ENCODE results near the gene TBC1D17.

TBC1D17 gene

DNA sequence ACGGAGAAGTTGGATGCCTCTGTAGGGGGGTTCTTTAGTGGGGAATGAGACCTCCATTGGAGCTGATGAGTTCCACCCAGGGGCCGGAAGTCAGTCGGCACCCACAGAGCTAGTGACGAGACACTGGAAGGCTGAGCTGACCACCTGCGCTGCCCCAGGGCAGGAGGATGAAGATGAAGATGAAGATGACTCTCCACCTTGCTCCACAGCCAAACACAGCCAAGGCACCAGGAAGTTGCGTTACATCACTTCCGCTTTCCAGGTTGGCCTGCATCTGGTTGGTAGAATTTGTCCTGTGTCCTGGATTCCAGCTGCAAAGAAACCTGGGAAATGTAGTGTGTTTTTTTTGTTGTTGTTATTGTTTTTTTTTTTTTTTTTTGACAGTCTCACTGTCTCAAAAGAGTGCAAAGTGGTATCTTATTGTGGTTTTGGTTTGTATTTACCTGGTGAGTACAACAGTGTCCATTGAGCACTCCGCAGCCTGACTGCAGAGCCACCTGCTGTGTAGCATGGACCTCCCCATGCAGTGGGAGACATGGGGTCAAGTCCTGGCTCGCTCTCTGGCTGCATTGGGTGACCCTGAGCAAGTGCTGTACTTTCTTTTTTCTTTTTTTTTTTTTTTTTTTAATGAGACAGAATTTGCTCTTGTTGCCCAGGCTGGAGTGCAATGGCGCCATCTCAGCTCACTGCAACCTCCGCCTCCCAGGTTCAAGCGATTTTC, 1.9 kb downstream of the TBC1D17 start:
- DNase-seq, result no peak

DNA sequence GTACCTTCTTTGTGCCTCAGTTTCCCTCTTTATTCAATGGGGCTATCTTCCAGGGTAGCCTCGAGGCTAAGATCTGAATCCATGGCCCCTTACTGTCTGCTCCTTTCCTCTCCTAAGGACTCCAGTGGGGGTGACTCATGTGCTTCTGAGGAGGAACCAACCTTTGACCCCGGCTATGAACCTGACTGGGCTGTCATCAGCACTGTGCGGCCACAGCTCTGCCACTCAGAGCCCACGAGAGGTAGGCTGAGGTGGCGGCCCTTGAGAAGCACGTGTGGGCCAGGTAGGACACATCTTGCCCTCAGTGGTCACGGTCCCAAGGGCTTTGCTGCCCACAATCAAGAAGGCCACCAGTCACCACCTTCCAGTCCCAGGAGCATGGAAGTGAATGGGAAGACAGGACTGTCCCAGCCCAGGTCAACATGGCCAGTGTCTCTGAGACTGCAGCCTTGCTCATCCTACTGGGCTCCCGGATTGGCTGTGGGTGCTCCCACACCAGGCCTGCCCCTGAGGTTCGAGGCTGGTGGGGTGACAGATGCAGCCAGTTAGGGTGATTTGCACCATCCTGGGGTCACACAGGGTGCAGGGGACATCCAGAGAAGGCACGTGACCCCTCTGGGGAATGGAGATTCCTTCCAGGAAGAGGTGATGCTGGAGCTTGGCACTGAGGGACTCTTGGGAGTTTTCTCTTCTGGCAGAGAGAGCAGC, 2.8 kb downstream of the TBC1D17 start:
- no peak for DNase-seq

DNA sequence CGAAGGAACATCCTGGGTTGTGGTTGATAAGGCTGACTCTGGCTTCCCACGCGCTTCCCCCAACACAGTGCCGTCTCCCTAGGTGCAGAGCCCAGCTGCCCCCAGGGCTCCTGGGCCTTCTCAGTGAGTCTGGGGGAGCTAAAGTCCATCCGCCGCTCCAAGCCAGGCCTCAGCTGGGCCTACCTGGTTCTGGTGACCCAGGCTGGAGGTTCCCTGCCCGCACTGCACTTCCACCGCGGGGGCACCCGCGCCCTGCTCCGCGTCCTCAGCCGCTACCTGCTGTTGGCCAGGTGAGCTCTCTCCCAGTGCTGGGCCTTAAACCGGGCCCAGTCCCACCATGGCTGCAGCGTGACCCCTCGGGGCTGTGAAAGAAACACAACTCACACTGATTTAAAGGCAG, 3.7 kb downstream of the TBC1D17 start:
- no peak for DNase-seq

DNA sequence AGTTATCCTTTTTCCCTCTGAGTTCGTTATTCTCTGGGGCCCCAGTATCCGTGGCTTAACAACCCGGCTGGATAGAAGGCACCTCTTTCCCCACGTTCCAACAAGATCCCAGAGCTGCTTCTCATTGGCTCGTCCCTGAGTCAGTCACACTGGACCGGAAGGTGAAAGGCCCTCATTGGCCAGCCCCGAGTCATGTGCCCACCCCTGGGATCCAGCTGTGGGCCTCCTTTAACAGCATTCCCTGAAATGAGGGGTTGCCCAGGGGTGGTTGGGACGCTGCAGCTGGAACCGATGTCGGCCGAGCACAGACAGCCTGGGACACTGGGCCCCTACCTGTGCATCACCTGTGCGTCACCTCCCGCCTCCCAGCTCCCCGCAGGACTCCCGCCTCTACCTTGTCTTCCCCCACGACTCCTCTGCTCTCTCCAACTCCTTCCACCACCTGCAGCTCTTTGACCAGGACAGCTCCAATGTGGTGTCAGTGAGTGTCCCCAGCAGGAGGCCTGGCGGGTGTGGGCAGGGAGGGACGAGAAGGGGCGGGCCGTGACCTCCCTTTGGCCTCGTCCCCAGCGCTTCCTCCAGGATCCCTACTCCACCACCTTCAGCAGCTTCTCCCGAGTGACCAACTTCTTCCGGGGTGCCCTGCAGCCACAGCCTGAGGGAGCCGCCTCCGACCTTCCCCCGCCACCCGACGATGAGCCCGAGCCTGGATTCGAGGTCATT, 4.3 kb downstream of the TBC1D17 start:
- DNase-seq, result no peak

DNA sequence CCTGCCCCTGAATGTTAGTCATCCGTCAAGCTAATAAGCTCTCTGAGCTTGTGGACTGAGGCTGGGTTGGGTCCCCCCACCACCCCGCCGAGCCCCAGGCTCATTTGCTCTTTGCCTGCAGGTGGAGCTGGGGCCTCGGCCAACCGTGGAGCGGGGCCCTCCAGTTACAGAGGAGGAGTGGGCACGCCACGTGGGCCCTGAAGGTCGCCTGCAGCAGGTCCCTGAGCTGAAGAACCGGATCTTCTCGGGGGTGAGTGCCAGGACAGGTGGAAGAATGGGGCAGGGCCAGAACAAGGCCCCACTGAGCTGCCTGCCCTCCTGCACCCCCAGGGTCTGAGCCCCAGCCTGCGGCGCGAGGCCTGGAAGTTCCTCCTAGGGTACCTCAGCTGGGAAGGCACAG, 5.1 kb downstream of the TBC1D17 start:
- no peak for DNase-seq

DNA sequence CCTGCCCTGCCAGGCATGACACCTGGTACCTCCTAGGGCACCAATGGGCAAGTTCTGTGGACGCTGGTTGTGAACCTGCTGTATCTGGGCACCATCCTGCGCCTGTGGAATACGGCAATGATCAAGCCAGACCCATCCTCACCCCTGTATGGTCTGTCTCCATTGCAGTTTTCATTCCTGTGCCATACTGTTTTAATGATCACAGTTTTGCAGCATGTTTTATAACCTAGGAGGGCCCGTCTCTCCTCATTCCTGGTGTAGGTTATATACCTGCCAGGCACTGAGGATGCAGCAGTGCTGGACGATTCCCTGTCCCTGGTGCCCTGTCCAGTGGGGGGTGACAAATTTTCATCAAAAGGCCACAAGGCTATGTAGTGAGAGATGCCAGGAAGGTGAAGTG, 5.6 kb downstream of the TBC1D17 start:
- no peak for DNase-seq

DNA sequence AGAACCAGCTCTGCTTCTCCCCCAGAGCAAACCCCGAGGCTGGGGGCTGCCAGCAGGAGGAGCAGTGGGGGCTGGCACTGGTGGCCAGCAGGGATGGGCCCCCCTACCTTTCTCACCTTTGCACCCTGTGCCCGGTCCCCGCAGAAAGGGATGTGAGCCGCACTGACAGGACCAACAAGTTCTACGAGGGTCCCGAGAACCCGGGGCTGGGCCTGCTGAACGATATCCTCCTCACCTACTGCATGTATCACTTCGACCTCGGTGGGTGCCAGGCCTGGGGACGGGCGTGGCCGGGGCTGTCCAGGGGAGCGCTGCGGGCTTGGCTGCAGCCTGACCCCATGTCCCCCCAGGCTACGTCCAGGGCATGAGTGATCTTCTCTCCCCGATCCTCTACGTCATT, 6.6 kb downstream of the TBC1D17 start:
- no peak for DNase-seq

DNA sequence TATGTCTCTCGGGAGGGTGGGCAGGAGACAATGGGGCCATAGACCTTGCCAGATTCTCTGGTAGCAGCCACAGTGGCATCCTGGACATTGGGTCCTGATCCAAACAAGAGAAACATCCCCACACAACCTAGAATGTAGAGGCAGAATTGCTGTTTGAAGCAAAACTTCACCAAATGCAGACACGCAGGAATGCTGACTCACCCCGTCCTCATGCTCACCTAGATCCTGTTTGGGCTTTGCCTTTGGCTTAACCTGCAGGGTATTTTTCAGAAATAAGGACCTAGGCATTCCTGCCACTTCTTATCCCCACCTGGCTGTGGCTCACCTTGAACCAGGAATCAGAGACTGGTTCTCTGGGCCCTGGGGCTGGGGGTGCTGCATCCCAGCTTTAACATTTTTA, 7.3 kb downstream of the TBC1D17 start:
- DNase-seq, result no peak

DNA sequence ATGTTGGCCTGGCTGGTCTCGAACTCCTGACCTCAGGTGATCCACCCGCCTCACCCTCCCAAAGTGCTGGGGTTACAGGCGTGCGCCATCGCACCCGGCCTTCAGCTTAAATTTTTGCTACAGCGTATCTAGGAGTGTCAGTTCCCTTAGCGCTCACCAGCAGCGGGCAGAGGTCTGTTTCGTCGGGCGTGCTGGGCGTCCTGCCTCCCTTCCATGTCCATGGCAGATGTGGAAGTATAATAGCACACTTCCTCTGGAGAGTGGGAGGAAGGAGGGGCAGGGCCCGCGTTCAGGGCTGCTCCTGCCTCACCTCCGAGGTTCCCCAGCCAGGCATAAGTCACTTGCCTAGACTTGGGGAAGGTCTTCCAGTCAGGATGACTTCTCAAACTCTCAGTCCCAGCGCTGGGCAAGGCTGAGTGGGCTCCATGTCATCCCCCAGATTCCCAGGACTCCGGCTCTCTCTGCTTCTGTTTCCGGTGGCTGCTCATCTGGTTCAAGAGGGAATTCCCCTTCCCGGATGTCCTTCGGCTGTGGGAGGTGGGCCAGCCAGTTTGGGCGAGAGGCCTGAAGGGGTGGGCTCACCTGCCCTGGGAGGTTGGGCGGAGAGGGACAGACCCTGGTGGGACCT, 9.6 kb downstream of the TBC1D17 start:
- DNase-seq, result no peak

DNA sequence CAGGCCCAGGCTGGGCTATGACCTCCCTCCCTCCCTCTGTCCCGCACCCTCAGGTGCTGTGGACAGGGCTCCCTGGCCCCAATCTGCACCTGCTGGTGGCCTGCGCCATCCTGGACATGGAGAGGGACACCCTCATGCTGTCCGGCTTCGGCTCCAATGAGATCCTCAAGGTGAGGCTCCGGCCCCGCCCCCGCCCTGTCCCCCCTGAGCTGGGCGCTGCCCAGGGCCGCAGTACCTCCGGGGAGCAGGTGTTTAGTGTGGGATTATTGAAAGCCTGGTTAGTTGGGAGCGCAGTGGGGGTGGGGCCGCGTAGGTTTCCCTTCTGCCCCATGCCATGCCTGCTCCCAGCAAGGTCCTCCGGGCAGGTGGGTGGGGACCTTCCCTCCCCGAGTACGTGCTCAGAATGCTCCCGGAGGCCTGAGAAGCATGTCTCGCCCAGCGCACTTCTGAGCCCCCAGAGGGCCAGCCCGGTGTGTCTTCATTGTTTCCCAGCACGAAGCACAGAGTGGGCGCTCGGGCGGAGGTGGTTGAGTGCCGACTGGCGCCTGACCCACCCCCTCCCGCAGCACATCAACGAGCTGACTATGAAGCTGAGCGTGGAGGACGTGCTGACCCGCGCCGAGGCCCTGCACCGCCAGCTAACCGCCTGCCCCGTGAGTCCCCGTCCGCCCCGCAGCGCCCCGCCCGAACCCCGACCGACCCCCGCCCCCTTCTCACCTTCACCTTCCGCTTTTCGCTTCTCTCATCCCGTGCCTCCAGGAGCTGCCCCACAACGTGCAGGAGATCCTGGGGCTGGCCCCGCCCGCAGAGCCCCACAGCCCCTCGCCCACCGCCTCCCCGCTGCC, 10.4 kb downstream of the TBC1D17 start:
- no peak for DNase-seq

DNA sequence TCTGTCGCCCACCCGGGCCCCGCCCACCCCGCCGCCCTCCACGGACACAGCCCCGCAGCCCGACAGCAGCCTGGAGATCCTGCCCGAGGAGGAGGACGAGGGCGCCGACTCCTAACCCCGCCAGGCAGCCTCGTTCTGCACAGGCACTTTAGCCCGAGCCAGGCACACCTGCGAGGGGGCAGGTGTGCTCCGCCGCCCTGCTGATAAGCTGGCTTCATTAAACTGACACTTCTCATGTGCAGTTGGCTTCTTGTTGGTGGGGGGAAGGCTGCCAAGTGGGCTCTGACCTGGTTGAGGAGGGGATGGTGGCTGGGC, 11.0 kb downstream of the TBC1D17 start:
- no peak for DNase-seq

DNA sequence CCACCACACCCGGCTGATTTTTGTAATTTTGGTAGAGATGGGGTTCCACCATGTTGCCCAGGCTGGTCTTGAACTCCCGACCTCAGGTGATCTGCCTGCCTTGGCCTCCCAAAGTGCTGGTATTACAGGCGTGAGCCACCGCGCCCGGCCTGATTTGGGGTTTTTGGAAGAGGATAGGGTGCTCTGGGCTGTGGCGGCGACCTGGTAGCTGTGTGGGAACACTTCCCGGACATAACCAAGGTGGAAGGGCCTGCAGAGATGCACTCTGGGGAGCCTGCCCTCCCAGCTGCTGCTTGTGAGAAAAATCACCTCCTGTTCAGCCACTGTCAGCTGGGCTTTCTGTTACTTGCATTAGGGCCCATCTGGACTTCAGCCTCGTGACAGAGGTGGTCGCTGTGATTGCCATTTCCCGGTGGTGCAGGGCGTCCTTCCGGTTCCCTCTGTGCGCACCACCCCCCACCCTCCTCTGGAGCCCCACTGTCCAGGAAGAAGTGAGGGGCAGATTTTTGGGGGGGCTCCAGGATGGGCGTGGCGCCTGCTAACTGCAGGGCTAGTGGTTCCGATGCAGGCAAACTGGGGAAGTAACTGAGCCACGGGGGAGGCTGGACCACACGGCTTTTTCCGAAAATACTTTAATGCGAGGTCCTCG, 11.7 kb downstream of the TBC1D17 start:
- no peak for DNase-seq

DNA sequence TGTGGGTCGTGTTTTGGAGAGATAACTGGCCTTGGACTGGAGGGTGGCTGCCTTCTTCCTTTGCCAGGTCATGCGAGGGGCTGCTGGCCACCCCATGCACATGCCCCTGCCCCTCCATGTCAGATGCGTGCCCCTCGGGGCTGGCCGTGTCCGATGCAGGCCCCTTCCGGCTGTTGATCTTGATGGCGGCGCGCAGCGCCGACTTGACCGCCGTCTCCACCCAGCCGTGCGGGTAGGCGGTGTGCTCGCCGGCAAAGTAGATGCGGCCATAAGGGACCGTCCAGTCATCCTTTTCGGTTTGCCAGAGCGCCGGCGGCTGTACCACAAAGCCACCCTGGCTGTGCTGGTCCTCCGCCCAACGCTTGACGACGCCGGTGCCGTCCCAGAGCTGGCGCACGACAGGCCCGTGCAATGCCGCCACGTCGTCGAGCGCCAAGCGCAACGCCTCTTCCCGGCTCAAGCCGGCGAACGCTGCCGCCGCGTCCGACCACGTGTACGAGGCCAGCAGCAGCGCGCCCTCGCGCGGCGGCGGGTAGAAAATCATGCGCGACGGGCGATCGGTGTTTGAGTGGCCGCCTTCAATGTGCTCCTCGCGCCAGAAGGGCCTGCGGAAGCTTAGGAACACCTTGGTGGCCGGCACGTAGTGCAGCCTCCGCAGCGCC, 12.3 kb downstream of the TBC1D17 start:
- DNase-seq, result no peak

DNA sequence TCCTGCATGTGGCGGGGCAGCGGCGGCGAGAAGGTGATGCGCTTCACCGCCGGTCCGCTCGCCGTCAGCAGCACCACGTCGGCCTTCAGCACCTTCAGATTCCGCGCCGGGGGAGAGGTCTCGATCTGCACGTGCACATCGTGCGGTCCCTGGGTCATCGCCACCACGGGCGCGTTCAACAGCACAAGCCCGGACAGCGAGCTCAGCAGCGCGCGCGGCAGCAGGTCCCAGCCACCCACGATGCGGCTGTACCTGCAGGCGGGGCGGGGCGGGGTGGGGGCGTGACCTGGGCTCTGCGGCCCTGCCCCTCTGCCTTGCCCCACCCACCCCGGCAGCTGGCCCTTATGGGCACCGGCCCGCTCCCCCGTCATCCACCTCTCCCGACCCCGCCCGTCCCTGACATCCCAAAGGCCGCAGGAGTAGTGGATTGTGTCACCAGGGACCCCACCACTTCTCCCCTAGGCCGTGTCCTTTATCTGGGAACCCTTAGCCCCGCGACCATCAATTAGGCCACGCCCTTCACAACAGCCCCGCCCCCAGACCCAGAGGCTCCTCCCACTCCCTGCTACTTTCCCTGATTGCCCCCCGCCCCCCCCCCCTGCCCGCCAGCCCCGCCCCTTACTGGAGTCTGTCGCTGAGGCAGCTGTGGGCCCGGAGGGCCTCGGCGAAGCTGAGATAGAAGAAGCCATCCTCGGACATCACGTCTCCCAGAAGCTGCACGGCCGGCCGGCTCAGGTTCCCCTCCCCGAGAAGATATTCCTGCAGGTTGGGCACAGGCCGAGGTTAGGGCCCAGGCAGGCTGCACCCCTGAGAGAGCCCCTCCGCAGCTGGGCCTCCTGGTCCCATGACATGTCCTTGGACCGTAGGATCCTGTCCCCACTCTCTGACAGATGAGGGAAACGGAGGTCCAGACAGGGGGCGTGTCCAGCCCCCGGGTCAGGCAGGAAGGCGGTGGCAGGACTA, 13.1 kb downstream of the TBC1D17 start:
- no peak for DNase-seq

DNA sequence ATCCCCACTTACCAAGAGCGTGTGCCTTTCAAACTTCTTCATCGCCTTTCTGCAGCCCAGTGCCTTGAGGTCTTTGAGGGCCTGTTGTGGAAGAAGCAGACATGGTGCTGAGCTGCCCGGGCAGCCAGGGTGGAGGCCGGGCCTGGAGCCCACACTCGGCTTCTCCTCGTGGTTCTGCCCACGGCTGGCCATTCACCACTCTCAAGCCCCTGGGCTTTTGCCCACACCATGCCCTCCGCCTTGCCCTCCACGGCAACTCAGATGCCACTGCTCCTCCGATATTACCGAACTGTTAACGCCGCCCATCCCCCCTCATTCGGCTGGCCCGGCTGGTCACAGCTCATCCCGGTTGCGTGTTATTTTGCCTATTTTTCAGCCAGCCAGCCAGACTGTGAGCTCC, 13.9 kb downstream of the TBC1D17 start:
- DNase-seq, result no peak

DNA sequence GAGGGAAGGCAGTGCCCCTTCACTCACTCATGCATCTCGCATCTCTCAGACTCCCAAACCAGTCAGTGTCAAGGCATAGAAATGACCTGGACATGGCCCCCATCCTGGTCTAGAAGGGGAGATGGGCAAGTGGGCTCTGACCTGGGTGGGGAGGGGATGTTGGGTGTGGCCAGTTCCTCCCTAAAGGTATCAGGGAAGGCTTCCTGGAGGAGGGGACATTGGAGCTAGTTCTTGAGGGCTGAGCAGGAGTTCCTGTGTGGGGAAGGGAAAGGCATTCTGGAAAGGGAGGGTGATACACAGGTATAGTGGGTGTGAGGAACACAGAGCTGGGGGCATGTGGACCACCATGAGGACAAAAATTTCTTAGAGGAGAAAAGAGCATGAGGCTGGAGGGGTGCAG, 15.2 kb downstream of the TBC1D17 start:
- DNase-seq, result no peak

DNA sequence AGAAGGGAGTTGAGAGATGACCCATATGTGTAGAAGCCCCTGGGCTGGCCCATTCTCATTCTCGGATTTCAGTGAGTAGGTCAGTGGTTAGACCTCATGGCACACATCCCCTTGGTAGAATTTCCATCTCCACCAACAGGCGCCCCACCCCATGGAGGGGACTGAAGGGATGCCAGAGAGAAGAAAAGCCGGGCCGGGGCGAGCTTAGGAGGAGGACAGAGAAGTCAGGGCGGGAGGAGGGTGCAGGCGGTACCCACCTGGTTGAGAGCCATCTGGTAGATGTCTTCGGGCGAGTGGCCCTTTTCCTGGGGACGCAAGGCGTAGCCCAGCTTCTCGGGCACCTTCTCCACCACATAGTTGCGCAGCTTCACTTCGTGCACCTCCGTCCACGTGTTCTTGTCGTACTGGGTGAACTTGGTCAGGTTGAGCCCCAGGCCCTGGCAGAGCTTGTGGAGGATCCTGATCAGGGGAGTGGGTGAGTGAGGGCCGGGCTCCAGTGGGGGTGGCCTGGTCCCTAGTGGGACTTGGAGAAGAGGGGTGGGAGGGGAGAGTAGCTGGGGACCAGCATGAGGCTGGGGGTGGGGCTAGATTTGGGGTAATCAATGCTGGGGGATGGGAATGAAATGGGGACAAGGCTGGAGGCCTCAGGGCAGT, 16.6 kb downstream of the TBC1D17 start:
- no peak for DNase-seq

DNA sequence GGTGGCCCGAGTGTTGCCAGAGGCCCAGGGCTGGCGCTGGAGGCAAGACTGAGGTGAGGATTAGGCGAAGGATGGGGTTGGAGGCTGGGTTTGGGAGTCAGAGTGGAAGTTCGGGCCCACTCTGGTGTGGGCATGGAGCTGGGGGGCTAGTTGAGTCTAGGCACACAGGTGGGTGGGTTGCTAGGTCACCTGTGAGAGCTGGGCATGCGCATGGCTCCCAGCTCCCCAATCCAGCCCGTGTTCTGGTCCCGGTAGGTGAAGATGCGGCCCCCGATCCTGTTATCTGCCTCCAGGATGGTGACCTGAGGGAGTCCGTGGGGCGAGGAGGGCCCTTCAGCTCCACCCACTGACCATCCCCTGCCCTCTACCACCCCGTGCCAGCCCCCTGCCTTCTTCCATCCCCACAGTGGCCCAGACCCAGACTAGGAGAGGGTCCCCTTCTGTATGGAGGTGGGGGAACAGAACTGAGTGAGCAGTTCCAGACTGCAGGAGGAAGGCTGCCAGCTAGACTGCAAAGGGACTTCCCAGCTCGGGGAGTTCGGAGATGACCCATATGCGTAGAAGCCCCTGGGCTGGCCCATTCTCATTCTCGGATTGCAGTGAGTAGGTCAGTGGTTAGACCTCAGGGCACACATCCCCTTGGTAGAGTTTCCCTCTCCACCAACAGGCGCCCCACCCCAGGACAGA, 17.5 kb downstream of the TBC1D17 start:
- DNase-seq, result no peak

DNA sequence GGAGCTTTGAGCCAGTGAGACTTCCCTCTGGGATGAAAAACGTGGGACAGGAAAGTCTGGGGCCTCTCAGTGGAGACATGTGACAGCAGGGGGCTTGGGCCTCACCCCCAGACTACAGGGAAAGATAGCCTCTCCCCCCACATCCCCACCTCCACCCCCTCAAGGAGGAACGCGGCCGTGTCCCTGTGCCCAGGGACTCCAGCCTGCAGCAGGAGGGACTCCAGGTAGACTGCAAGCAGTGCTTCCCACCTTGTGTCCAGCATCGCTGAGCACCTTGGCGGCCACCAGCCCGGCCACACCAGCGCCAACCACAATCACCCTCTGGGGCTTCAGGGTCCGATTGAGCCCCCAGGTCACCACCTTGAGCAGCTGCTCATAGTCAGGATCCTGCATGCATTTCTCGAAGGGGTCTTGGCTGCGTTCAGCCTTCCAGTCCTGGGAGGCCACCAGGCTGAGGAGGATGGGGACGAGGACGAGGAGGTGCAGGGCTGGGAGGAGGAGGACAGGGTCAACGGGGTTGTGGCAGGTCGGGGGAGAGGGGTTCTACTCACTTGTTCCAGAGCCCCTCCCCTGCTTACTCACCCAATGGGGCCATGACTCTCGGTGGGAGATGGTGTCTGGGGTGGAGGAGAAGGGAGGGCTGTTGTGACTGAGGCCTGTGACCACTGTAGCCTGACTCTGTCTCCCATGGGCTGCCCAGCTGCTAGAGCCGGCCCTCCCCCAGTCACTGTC, 18.2 kb downstream of the TBC1D17 start:
- DNase-seq, result no peak
